ENCODE data around the gene RNF150.
A peak's percentile ranks its signal among the peaks of the same experiment; 100 is the strongest.

RNF150 gene

GRCh38 chr4:140969296-140969695 is 164.0 kb downstream of the RNF150 start:
- no peak for DNase-seq
- no peak overlapping the region for H3K27ac ChIP-seq
- in situ Hi-C loops (cut with HindIII; ENCODE audit: low pct_ligation_motif_present, low sequenced_read_pairs) = no loop called here
- no peak overlapping the region for H3K4me3 ChIP-seq (ENCODE audit: low read depth, low read length)
- TF ChIP-seq CTCF (IDR thresholded peaks at IDR 0.05; ENCODE audit: low read depth, low read length, missing control alignments) = no peak
- no peaks in the 10 kb centered on the region for H3K27me3 ChIP-seq (replicated peaks)
- H3K36me3 ChIP-seq (replicated peaks) = no peaks in the 10 kb centered on the region

- Histone ChIP-seq H3K36me3 (replicated peaks) (no peaks in the 10 kb centered on the region), H3K4me3 (ENCODE audit: low read depth, low read length) (no peak overlapping the region), H3K27ac (no peak overlapping the region), H3K27me3 (replicated peaks) (no peaks in the 10 kb centered on the region)
- no peak for TF ChIP-seq CTCF (IDR thresholded peaks at IDR 0.05; ENCODE audit: low read depth, low read length, missing control alignments)
- no peak for DNase-seq
- in situ Hi-C loops (cut with HindIII; ENCODE audit: low pct_ligation_motif_present, low sequenced_read_pairs) = no loop called here
Measured at GRCh38 chr4:140968371-140968770, 164.9 kb downstream of the RNF150 start.

- Histone ChIP-seq H3K27me3 (replicated peaks) (no peaks in the 10 kb centered on the region), H3K4me3 (ENCODE audit: low read depth, low read length) (no peak overlapping the region)
- no peak for TF ChIP-seq CTCF (IDR thresholded peaks at IDR 0.05; ENCODE audit: low read depth, low read length, missing control alignments)
Measured at GRCh38 chr4:140963883-140964282, 169.4 kb downstream of the RNF150 start.

GRCh38 chr4:140955641-140956040 is 177.6 kb downstream of the RNF150 start:
- in situ Hi-C loops (cut with HindIII; ENCODE audit: low pct_ligation_motif_present, low sequenced_read_pairs) = no loop called here
- H3K36me3 ChIP-seq (replicated peaks) = no peaks in the 10 kb centered on the region
- no peaks in the 10 kb centered on the region for H3K27me3 ChIP-seq (replicated peaks)
- DNase-seq = no peak
- H3K4me3 ChIP-seq (ENCODE audit: low read depth, low read length) = no peak overlapping the region
- TF ChIP-seq CTCF (IDR thresholded peaks at IDR 0.05; ENCODE audit: low read depth, low read length, missing control alignments) = no peak
- no peak overlapping the region for H3K27ac ChIP-seq

More at GRCh38 chr4:140963883-140964282, 169.4 kb downstream of the RNF150 start:
- in situ Hi-C loops (cut with HindIII; ENCODE audit: low pct_ligation_motif_present, low sequenced_read_pairs) = no loop called here
- no peak for DNase-seq
- Histone ChIP-seq H3K27ac (no peak overlapping the region), H3K36me3 (replicated peaks) (no peaks in the 10 kb centered on the region)

- in situ Hi-C loops (cut with HindIII; ENCODE audit: low pct_ligation_motif_present, low sequenced_read_pairs) = no loop called here
- Histone ChIP-seq H3K27ac (no peak overlapping the region), H3K36me3 (replicated peaks) (no peaks in the 10 kb centered on the region), H3K4me3 (ENCODE audit: low read depth, low read length) (no peak overlapping the region), H3K27me3 (replicated peaks) (no peaks in the 10 kb centered on the region)
- DNase-seq = peak; percentile 41
- no peak for TF ChIP-seq CTCF (IDR thresholded peaks at IDR 0.05; ENCODE audit: low read depth, low read length, missing control alignments)
Measured at GRCh38 chr4:140952717-140953116, 180.6 kb downstream of the RNF150 start.

- H3K27ac ChIP-seq = peak overlapping the region; percentile 20
- peak; percentile 72 for DNase-seq
- TF ChIP-seq CTCF (IDR thresholded peaks at IDR 0.05; ENCODE audit: low read depth, low read length, missing control alignments) = no peak
- in situ Hi-C loops (cut with HindIII; ENCODE audit: low pct_ligation_motif_present, low sequenced_read_pairs) = no loop called here
- no peaks in the 10 kb centered on the region for H3K27me3 ChIP-seq (replicated peaks)
- no peak overlapping the region for H3K4me3 ChIP-seq (ENCODE audit: low read depth, low read length)
- no peaks in the 10 kb centered on the region for H3K36me3 ChIP-seq (replicated peaks)
Measured at GRCh38 chr4:140947506-140947905, 185.8 kb downstream of the RNF150 start.
